Measurements from ENCODE around the gene ASIC2.

Gene ASIC2

GRCh38 chr17:33113991-33114370 is 179.1 kb downstream of the ASIC2 start:
- no peak for DNase-seq (ENCODE audit: low read depth)

DNA sequence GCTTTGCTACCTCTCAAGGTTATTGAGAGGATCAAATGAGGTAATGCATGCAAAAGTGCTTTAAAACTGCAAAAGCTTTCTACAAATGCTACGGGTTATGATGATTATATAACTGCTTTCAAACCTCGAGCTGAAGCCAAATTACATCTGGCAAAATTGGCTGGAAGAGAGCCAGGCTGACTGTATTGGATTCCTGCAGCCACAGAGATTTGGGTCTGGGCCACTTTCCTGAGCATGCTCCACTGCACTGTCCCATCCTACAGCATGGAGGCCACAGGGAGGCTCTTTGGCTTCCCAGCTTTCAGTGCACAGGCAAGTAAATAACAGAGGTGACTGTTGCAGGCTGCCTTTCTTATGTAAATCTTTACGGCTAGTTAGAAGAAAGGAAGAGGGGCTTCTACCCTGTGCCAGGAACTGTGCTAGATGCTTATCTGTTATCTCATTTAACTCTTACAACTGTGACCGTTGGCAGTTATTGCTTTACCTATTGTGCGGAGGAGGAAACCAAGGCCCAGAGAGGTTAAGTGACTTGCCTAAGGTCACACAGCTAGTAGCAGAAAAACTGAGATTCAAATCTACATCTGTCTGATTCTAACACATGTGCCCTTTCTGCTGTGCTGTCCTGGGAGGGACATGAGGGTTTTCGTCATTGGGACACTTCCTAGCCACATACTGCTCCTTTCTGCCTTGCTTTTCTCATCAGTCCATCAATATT is 179.7 kb downstream of the ASIC2 start:
- no peak for DNase-seq (ENCODE audit: low read depth)

GRCh38 chr17:33112763-33113162 is 180.3 kb downstream of the ASIC2 start:
- DNase-seq (ENCODE audit: low read depth): no peak

- DNase-seq (ENCODE audit: low read depth): no peak
Measured at GRCh38 chr17:33109336-33110072, 183.6 kb downstream of the ASIC2 start.

GRCh38 chr17:33106525-33107165 is 186.4 kb downstream of the ASIC2 start:
- no peak for DNase-seq (ENCODE audit: low read depth)

DNA sequence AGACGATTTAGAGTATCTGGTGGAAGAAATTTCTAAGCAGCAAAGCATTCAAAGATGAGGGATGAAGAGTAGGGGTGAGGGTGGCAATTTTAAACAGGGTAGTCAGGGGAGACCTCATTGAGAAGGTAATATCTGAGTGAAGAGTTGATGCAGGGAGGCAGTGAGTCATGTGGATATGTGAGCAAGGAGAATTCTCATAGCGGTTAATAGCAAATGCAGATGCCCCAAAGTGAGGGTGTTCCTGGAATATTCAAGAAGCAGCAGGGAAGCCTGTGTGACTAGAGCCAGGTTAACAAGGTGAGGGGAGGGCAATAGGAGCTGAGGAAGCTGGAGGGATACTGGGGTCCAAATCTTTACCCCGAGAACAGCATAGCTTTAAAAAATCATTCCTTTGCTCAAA is 187.2 kb downstream of the ASIC2 start:
- DNase-seq (ENCODE audit: low read depth): no peak

GRCh38 chr17:33099906-33100305 is 193.2 kb downstream of the ASIC2 start:
- DNase-seq (ENCODE audit: low read depth): no peak

DNA sequence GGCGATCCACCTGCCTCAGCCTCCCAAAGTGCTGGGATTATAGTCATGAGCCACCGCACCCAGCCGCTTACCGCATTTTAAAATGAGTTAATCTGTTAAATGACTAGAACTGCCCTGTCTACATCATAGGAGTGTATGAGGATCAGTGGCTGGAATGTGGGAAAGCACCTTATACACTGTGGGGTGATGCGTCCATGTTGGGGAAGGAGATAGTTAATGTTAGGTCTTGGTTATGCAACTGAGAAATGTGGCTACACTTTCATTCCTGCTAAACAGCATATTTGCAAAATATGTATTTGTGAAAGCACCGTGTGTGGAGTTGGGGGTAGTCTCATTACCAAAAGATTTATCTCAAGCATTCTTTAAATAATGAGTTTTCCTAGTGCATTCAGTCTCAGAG is 193.8 kb downstream of the ASIC2 start:
- no peak for DNase-seq (ENCODE audit: low read depth)

GRCh38 chr17:33097411-33097810 is 195.7 kb downstream of the ASIC2 start:
- no peak for DNase-seq (ENCODE audit: low read depth)

- no peak for DNase-seq (ENCODE audit: low read depth)
Measured at GRCh38 chr17:33096161-33096560, 196.9 kb downstream of the ASIC2 start.

DNA sequence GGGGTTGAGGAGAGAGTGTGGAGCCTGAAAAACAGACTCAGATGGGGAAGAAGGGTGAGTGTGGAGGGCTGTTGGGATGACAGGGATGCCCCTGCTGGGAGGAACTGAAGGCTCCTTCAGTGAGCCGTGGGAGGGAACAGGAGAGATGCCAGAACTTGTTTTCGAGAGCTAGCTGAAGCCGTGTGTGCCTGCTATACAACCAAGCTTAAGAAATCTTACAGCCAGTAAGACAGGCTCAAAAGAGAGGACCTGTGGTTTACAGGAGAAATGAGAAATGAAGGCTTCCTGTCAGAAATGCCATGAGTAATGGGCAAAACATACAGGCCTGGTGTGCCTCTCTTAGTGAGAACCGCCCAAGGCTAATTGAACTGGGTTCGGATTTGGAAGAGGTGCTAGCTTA is 201.8 kb downstream of the ASIC2 start:
- DNase-seq (ENCODE audit: low read depth): no peak

DNA sequence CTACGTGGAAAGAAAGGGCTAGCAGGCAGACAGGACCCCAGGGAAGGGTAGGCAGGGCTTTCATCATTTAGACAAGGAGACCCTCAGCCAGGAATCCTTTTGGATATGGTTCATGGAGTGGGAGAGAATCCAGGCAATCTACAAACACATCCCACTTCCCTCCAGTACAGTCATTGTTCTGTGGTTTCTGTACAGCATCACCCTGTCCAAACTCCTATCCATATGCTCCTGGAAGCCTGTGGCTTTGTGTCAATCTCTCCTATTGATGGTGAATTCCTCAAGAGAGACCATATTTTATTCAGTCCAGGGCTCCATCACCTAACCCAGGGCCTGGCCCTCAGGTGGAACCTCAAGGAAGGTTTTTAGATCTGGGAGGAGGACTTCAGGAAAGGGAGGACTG is 202.3 kb downstream of the ASIC2 start:
- DNase-seq (ENCODE audit: low read depth): no peak

DNA sequence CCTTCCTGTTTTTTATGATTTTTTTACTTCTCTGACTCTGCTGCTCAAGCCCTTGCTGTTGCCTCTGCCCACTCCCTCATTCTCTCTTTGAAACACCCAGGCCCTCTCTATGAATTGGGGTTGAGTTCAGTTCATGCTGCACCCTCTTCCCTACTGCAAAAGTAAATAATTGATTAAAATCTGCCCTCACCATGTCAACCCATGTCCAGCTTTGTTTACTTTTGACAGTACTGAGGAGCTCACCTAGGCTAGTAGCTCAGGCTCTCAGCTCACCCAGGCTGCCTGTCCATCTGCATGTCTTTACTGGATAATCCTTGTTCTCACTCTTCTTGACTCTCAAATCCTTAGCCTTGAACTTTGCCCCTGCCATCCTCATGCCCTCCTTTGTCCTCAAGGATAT is 206.2 kb downstream of the ASIC2 start:
- DNase-seq (ENCODE audit: low read depth): no peak

- no peak for DNase-seq (ENCODE audit: low read depth)
Measured at GRCh38 chr17:33086041-33086440, 207.1 kb downstream of the ASIC2 start.

- DNase-seq (ENCODE audit: low read depth): no peak
Measured at GRCh38 chr17:33085256-33085655, 207.8 kb downstream of the ASIC2 start.

- DNase-seq (ENCODE audit: low read depth): no peak
Measured at GRCh38 chr17:33084755-33085154, 208.3 kb downstream of the ASIC2 start.

GRCh38 chr17:33082529-33083173 is 210.4 kb downstream of the ASIC2 start:
- no peak for DNase-seq (ENCODE audit: low read depth)

GRCh38 chr17:33080091-33080490 is 213.0 kb downstream of the ASIC2 start:
- no peak for DNase-seq (ENCODE audit: low read depth)

GRCh38 chr17:33079201-33079600 is 213.9 kb downstream of the ASIC2 start:
- DNase-seq (ENCODE audit: low read depth): no peak

DNA sequence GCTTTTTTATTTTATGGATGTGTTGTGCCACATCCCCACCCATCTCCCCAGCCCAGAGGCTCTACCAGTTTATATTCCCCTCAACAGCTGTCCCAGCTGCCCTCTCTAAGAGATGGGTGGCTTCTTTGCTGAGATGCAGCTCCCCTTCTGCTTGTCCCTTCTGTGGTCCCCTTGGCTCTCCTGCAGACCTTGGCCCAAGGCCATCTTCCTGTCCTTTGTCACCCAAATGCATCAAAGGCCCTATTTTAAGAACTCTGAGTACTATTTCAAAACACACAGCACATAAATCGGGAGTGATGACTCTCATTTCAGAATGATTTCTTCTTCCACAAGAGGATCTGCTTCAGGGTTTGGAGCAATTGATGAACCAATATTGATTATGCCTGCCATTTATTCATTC is 216.1 kb downstream of the ASIC2 start:
- DNase-seq (ENCODE audit: low read depth): no peak

DNA sequence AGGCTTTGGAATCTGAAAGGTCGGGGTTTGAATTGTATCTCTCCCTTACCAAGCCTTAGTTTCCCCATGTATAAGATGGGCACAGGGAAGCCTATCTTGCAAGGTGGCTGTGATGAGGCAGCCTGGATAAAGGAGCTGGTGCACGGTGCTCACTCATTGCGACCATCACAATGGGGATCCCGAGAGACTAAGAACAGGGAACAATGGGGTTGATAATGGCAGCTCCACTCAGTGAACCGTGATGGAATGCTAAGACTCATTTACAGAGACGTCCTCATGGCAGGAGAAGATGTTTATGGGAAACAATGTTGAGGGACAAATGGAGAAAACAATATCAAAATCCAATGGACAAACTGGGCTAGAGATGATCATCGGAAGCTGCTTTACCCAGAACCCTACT is 219.7 kb downstream of the ASIC2 start:
- DNase-seq (ENCODE audit: low read depth): no peak

DNA sequence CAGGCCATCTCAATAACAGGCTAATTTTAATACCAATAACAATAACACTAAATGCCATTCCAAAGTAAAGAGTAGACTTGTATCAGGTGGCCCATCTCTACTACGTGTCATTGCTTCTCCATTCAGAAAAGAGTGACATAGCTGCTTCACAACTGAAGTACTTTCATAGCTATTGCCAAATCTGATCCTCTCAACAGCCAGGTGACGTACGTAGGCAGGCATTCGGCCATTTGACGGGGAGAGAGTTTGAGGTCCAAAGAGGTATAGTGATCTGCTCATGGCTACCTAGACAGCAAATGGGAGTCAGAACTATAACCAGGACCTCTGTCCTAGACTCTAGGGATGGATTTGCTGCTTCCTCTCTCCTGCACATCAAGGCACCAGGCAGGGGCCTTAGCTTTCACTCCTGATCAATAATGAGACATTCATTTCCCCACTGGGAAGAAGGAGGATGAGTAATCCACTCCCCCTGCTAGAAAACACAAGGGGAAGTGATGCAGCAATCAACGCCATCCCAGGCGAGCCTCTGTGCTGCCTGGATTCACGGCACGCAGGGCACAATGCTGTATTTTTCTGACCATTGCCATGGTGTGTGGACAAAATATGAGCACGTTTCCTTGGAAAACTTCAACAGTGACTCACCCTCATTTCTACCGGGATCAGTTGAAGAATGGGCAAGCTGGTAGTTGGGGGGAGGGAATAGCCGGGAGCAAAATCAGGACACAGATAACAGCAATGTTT is 220.5 kb downstream of the ASIC2 start:
- no peak for DNase-seq (ENCODE audit: low read depth)
